Lower leg skin (tissue), 4 donors: Measurements from ENCODE around the gene ITPA. TPM values are rescaled to one million over a fixed set of nuclear protein-coding genes. Genes with fewer than 3 reads are reported as not detected.

Experiments used
- DNase-seq, 2 donors: peaks; one replicate each; pipeline ENCODE4 v3.0.0-alpha.2; 2019; ENCODE audit warnings: low spot score in 2 of 2
- H3K4me3 ChIP-seq: fragments of 200-600 bp; sonication (generic); 2 replicates; pipeline ENCODE4 v1.5.1; 2017; ENCODE audit warnings: mild to moderate bottlenecking, low read depth; ENCODE audit not compliant: poor library complexity, severe bottlenecking
- POLR2A ChIP-seq, 2 donors: fragments of 450-650 bp; IDR thresholded peaks; one replicate each; pipeline ENCODE4 v1.6.1; 2016 to 2017; ENCODE audit warnings: antibody characterized with exemption in 2 of 2, mild to moderate bottlenecking in 1 of 2, moderate library complexity in 1 of 2
- WGBS, 2 donors: methylation state at CpG; one replicate each; pipeline ENCODE4 v1.1.5; 2018; 5-methylcytosine and 5-hydroxymethylcytosine counted together
- intact Hi-C: fragments of 100-400 bp; cut with DNase I; formaldehyde crosslinking; loops from one replicate; pipeline ENCODE4 v1.15.0; 2023; ENCODE audit warnings: low total_unique reads
- total RNA-seq, 4 donors: library from RNA; depleted of rRNA; stranded (reverse); fragments of >200 nt; gene quantifications; one replicate each; pipeline ENCODE4 v1.1.0, GENCODE V29; 2016
- TF ChIP-seq, protein P1 (sequence below), 3 donors: fragments of 450-650 bp; IDR thresholded peaks; one replicate each; pipeline ENCODE4 v1.5.1; 2016; ENCODE audit warnings: antibody characterized with exemption in 3 of 3, mild to moderate bottlenecking in 3 of 3, moderate library complexity in 2 of 3

ITPA gene
- total RNA-seq, 4 donors from 2014 or later: 39.3 to 55.8 (median 46.8) TPM

- WGBS, 2 donors: 1% methylated on average over 16 to 49 of the region's 62 CpGs
- DNase-seq: peak; percentile 49 to 95
- peak within 1 kb of the TSS; percentile 69 for H3K4me3 ChIP-seq
- no peak for TF ChIP-seq POLR2A (IDR thresholded peaks at IDR 0.05)
- TF ChIP-seq, protein P1, sequence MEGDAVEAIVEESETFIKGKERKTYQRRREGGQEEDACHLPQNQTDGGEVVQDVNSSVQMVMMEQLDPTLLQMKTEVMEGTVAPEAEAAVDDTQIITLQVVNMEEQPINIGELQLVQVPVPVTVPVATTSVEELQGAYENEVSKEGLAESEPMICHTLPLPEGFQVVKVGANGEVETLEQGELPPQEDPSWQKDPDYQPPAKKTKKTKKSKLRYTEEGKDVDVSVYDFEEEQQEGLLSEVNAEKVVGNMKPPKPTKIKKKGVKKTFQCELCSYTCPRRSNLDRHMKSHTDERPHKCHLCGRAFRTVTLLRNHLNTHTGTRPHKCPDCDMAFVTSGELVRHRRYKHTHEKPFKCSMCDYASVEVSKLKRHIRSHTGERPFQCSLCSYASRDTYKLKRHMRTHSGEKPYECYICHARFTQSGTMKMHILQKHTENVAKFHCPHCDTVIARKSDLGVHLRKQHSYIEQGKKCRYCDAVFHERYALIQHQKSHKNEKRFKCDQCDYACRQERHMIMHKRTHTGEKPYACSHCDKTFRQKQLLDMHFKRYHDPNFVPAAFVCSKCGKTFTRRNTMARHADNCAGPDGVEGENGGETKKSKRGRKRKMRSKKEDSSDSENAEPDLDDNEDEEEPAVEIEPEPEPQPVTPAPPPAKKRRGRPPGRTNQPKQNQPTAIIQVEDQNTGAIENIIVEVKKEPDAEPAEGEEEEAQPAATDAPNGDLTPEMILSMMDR (IDR thresholded peaks at IDR 0.05): no peak
- intact Hi-C loops: no loop called here
Measured at GRCh38 chr20:3172933-3173609, 36.2 kb upstream of the ITPA start, which contains the start of gene LZTS3. Gene LZTS3 (minus strand): TSS chr20:3173549. CDS start chr20:3167163, 6,386 bp downstream.

- peak overlapping the region; percentile 69 for H3K4me3 ChIP-seq
- intact Hi-C loops: no loop called here
- DNase-seq: peak; percentile 80 to 98
- TF ChIP-seq, protein P1 (IDR thresholded peaks at IDR 0.05): peak in 1 of 3 donors; percentile 6
- no peak for TF ChIP-seq POLR2A (IDR thresholded peaks at IDR 0.05)
- 0 to 1% methylated on average over 37 to 44 of the region's 84 CpGs for WGBS, 2 donors
Measured at GRCh38 chr20:3173610-3174441, 35.5 kb upstream of the ITPA start.

DNA sequence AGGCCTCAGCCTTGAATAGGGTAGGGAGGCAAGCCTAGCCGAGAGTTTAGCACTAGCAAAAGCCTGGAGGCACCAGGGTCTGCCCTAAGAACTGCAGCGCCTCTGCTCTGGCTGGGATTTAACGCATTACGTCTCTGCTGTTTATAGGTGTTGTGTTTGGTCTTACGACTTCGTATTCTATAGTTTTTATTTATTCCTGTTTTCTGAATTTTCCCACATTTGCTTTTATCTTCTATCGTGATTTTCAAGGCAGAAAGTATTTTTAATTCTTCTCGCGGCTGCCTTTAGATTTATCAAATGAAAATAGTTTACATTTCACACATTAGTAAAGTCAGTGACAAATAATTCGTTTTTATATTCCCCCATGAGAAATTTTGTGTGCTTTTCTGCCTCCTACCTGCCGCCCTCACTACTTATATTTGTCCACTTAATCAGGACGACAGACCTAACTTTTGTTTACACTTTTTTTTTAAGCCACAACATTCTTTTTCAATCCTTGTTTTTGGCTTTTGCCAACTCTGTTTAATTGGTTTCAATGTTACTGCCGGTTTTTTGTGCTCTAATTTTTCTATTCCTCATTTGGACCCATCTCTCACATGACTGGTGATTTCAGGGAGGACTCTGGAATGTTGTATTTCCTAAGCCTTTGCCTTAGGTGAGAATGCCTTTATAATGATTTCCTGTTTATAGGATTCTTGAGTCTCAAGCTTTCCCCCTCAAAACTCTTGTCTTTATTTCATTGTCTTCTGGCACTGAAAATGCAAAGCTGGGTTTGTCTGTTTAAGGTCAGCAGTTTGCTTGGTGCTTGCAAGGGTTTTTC is 34.6 kb upstream of the ITPA start:
- no peak for TF ChIP-seq POLR2A (IDR thresholded peaks at IDR 0.05)
- TF ChIP-seq, protein P1 (IDR thresholded peaks at IDR 0.05): no peak
- no peak for DNase-seq
- WGBS, 2 donors: 20 to 25% methylated on average over 12 to 13 of the region's 13 CpGs

GRCh38 chr20:3175270-3175669 is 34.0 kb upstream of the ITPA start:
- no peak for TF ChIP-seq POLR2A (IDR thresholded peaks at IDR 0.05)
- TF ChIP-seq, protein P1 (IDR thresholded peaks at IDR 0.05): no peak

More for the DNA sequence above, 34.6 kb upstream of the ITPA start:
- intact Hi-C loops: no loop called here
- H3K4me3 ChIP-seq: peak overlapping the region; percentile 69

GRCh38 chr20:3177746-3178485 is 31.4 kb upstream of the ITPA start:
- TF ChIP-seq, protein P1 (IDR thresholded peaks at IDR 0.05): no peak
- TF ChIP-seq POLR2A (IDR thresholded peaks at IDR 0.05): no peak
- DNase-seq: no peak
- intact Hi-C loops: no loop called here
- H3K4me3 ChIP-seq: no peak overlapping the region
- WGBS, 2 donors: 81 to 87% methylated on average over 8 of the region's 8 CpGs

More at GRCh38 chr20:3175270-3175669, 34.0 kb upstream of the ITPA start:
- DNase-seq: no peak
- WGBS, 2 donors: 43 to 54% methylated on average over 1 of the region's 1 CpG
- H3K4me3 ChIP-seq: no peak overlapping the region
- intact Hi-C loops: no loop called here
